Liver (tissue), 9 donors: ENCODE measurements around the gene TIAM1. TPM values are rescaled to one million over a fixed set of nuclear protein-coding genes. Genes with fewer than 3 reads are reported as not detected.

ENCODE experiments used
- DNase-seq: peaks from one replicate; pipeline ENCODE4 v3.0.0-alpha.2; 2017; ENCODE audit warnings: low spot score
- H3K27ac ChIP-seq, 2 donors: one replicate each; pipeline ENCODE4 v1.7.0; 2013; ENCODE audit warnings: inconsistent platforms in 2 of 2, low read length in 2 of 2, control low read depth in 1 of 2, low read depth in 1 of 2, mild to moderate bottlenecking in 1 of 2
- H3K27me3 ChIP-seq, 4 donors: one replicate each; pipeline versions ENCODE4 v1.6.1 to v1.7.0; 2013; ENCODE audit warnings: low read length in 3 of 4, inconsistent platforms in 1 of 4, mild to moderate bottlenecking in 1 of 4, moderate library complexity in 1 of 4; ENCODE audit not compliant: control insufficient read depth in 4 of 4, insufficient read depth in 4 of 4
- H3K36me3 ChIP-seq, 4 donors: one replicate each; pipeline versions ENCODE4 v1.6.1 to v1.7.0; 2013; ENCODE audit warnings: low read length in 3 of 4, mild to moderate bottlenecking in 3 of 4, low read depth in 1 of 4, moderate library complexity in 1 of 4; ENCODE audit not compliant: control insufficient read depth in 4 of 4, insufficient read depth in 3 of 4
- H3K4me1 ChIP-seq, 4 donors: one replicate each; pipeline versions ENCODE4 v1.6.1 to v1.7.0; 2013; ENCODE audit warnings: low read length in 3 of 4, mild to moderate bottlenecking in 3 of 4, moderate library complexity in 1 of 4; ENCODE audit not compliant: control insufficient read depth in 4 of 4, insufficient read depth in 4 of 4
- H3K4me3 ChIP-seq, 3 donors: one replicate each; pipeline versions ENCODE4 v1.6.1 to v1.7.0; 2013; ENCODE audit warnings: low read length in 3 of 3, control low read depth in 1 of 3, low read depth in 1 of 3, mild to moderate bottlenecking in 1 of 3
- H3K9ac ChIP-seq, 2 donors: one replicate each; pipeline ENCODE4 v1.7.0; 2013; ENCODE audit warnings: low read length in 2 of 2, mild to moderate bottlenecking in 2 of 2, moderate library complexity in 2 of 2, control low read depth in 1 of 2, low read depth in 1 of 2
- H3K9me3 ChIP-seq, 4 donors: one replicate each; pipeline versions ENCODE4 v1.6.1 to v1.7.0; 2013; ENCODE audit warnings: low read length in 3 of 4; ENCODE audit not compliant: control insufficient read depth in 4 of 4
- CTCF ChIP-seq: fragments of 150-350 bp; IDR thresholded peaks from 2 replicates; pipeline ENCODE4 v1.5.1; 2017; ENCODE audit warnings: improper control_type of control experiment, low read depth, low read length; ENCODE audit not compliant: missing input control
- EGR1 ChIP-seq, 2 donors: IDR thresholded peaks; 2 replicates each; pipeline ENCODE4 v1.6.1; 2016 to 2018; ENCODE audit warnings: antibody characterized with exemption in 2 of 2, low read depth in 2 of 2
- FOXA2 ChIP-seq: IDR thresholded peaks from 2 replicates; pipeline ENCODE4 v1.6.1; 2016; ENCODE audit warnings: antibody characterized with exemption
- GABPA ChIP-seq, 2 donors: IDR thresholded peaks in 1 of 2; conservative IDR thresholded peaks in 1 of 2; 2 replicates each; pipeline ENCODE4 v1.6.1; 2016; ENCODE audit warnings: antibody characterized with exemption in 2 of 2, mild to moderate bottlenecking in 1 of 2, moderate library complexity in 1 of 2
- HNF4A ChIP-seq, 2 donors: conservative IDR thresholded peaks; 2 replicates each; pipeline ENCODE4 v1.6.1; 2016; ENCODE audit warnings: antibody characterized with exemption in 2 of 2, mild to moderate bottlenecking in 2 of 2
- HNF4G ChIP-seq: IDR thresholded peaks from 2 replicates; pipeline ENCODE4 v1.6.1; 2016; ENCODE audit warnings: antibody characterized with exemption
- MAX ChIP-seq: IDR thresholded peaks from 2 replicates; pipeline ENCODE4 v1.6.1; 2016; ENCODE audit warnings: antibody characterized with exemption
- NR2F2 ChIP-seq: IDR thresholded peaks from 2 replicates; pipeline ENCODE4 v1.6.1; 2016; ENCODE audit warnings: antibody characterized with exemption
- RAD21 ChIP-seq, 2 donors: IDR thresholded peaks; 2 replicates each; pipeline ENCODE4 v1.6.1; 2016; ENCODE audit warnings: antibody characterized with exemption in 2 of 2, mild to moderate bottlenecking in 2 of 2
- REST ChIP-seq: IDR thresholded peaks from 2 replicates; pipeline ENCODE4 v1.6.1; 2016; ENCODE audit warnings: antibody characterized with exemption, mild to moderate bottlenecking
- RXRA ChIP-seq, 2 donors: IDR thresholded peaks; 2 replicates each; pipeline ENCODE4 v1.6.1; 2017 to 2018; ENCODE audit warnings: antibody characterized with exemption in 2 of 2, mild to moderate bottlenecking in 1 of 2
- SP1 ChIP-seq: IDR thresholded peaks from 2 replicates; pipeline ENCODE4 v1.6.1; 2018; ENCODE audit warnings: antibody characterized with exemption, mild to moderate bottlenecking
- TAF1 ChIP-seq: conservative IDR thresholded peaks from 2 replicates; pipeline ENCODE4 v1.6.1; 2016; ENCODE audit warnings: antibody characterized with exemption, mild to moderate bottlenecking
- YY1 ChIP-seq: IDR thresholded peaks from 2 replicates; pipeline ENCODE4 v1.6.1; 2016; ENCODE audit warnings: antibody characterized with exemption, mild to moderate bottlenecking
- ZBTB33 ChIP-seq: IDR thresholded peaks from 2 replicates; pipeline ENCODE4 v1.6.1; 2016; ENCODE audit warnings: antibody characterized with exemption
- WGBS: extraction: QIAGEN DNeasy Blood & Tissue Kit; methylation state at CpG from one replicate; pipeline ENCODE4 v1.1.7; 2013; 5-methylcytosine and 5-hydroxymethylcytosine counted together
- polyA plus RNA-seq, 2 donors: library from polyadenylated mRNA; stranded (reverse) in 1 of 2; unstranded in 1 of 2; fragments of 200-250 nt in 1 of 2; fragments of >200 nt in 1 of 2; fragmentation: Nextera tagmentation in 1 of 2; extraction: Ambion mirVana in 1 of 2; gene quantifications; one replicate each; pipeline versions ENCODE4 v1.2.1 to v1.2.3, GENCODE V29; 2013 to 2015
- total RNA-seq, 2 donors: library from RNA; depleted of rRNA; stranded (reverse); fragments of >200 nt; gene quantifications; one replicate each; pipeline ENCODE4 v1.2.3, GENCODE V29; 2014
- donor health status: healthy.
- donor health status: healthy.
- donor health status: healthy.
- donor health status: healthy.
- donor health status: healthy.

Gene TIAM1
- total and polyA plus RNA-seq, 4 donors: 3.0 to 7.4 (median 4.8) TPM

GRCh38 chr21:31143036-31143435, 201.0 kb downstream of the TIAM1 start:
- 80% methylated on average over 6 of the region's 6 CpGs for WGBS
- H3K27me3 ChIP-seq: no peaks in the 10 kb centered on the region
- no peak overlapping the region for H3K4me3 ChIP-seq
- no peak for TF ChIP-seq REST
- no peak for TF ChIP-seq HNF4A (conservative IDR thresholded peaks at IDR 0.05)
- TF ChIP-seq YY1: no peak
- TF ChIP-seq HNF4G: no peak
- no peak for TF ChIP-seq FOXA2
- no peak for TF ChIP-seq MAX
- TF ChIP-seq TAF1: no peak
- TF ChIP-seq EGR1 (IDR thresholded peaks at IDR 0.05; ENCODE audit: low read depth in 2 of 2): no peak
- TF ChIP-seq NR2F2: no peak
- TF ChIP-seq CTCF: no peak
- TF ChIP-seq RAD21 (IDR thresholded peaks at IDR 0.05): no peak
- TF ChIP-seq ZBTB33: no peak
- TF ChIP-seq GABPA (IDR thresholded peaks at IDR 0.05 in 1 of 2, conservative IDR thresholded peaks at IDR 0.05 in 1 of 2): no peak
- H3K9ac ChIP-seq: no peak overlapping the region
- no peak for DNase-seq
- H3K36me3 ChIP-seq: peaks cover 0 to 5% (median 0%) of the 10 kb centered on the region in 4 donors
- H3K4me1 ChIP-seq: no peaks in the 10 kb centered on the region
- H3K27ac ChIP-seq: no peak overlapping the region
- no peaks in the 10 kb centered on the region for H3K9me3 ChIP-seq

DNA sequence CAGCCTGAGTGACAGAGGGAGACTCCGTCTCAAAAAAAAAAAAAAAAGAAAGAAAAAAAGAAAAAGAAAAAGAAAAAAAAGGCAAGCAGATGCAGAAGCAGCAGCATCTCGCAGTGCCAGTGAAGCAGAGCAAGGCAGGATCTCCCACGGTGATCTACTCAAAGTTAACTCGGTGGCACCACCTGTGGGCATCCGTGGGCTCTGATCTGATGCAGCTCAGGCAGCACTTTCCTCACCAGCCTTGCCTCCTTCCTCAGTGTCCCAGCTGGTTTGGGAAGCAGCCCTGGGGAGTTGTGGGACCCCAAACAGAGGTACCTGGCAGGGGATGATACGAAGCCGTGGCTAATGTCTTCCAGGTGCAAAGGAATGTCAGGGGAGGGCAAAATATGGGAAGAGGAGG, 201.5 kb downstream of the TIAM1 start:
- TF ChIP-seq YY1 (no peak), RAD21 (IDR thresholded peaks at IDR 0.05) (no peak), CTCF (no peak), SP1 (no peak), TAF1 (no peak), HNF4G (no peak), GABPA (IDR thresholded peaks at IDR 0.05 in 1 of 2, conservative IDR thresholded peaks at IDR 0.05 in 1 of 2) (no peak), EGR1 (IDR thresholded peaks at IDR 0.05; ENCODE audit: low read depth in 2 of 2) (no peak), HNF4A (conservative IDR thresholded peaks at IDR 0.05) (no peak), RXRA (IDR thresholded peaks at IDR 0.05) (no peak)
- no peak overlapping the region for H3K27ac ChIP-seq
- peaks cover 0 to 5% (median 0%) of the 10 kb centered on the region in 4 donors for H3K36me3 ChIP-seq
- no peak overlapping the region for H3K9ac ChIP-seq
- DNase-seq: no peak
- no peaks in the 10 kb centered on the region for H3K4me1 ChIP-seq
- no peaks in the 10 kb centered on the region for H3K27me3 ChIP-seq
- H3K4me3 ChIP-seq: no peak overlapping the region
- WGBS: 90% methylated on average over 7 of the region's 7 CpGs
- H3K9me3 ChIP-seq: no peaks in the 10 kb centered on the region
